Tibial nerve (tissue), 4 donors: ENCODE data around the gene RPTOR. TPM values are rescaled to one million over a fixed set of nuclear protein-coding genes. Genes with fewer than 3 reads are reported as not detected.
A peak's percentile ranks its signal among the peaks of the same experiment; 100 is the strongest.

Experiments
- DNase-seq, 2 donors: peaks; one replicate each; pipeline ENCODE4 v3.0.0-alpha.2; 2019; ENCODE audit warnings: low spot score in 2 of 2
- H3K27ac ChIP-seq, 4 donors: fragments of 200-600 bp; sonication (generic) in 3 of 4; one replicate each; pipeline ENCODE4 v1.5.1; 2017 to 2019; ENCODE audit warnings: mild to moderate bottlenecking in 1 of 4
- H3K27me3 ChIP-seq, 2 donors: fragments of 200-600 bp; sonication (generic) in 1 of 2; one replicate each; pipeline versions ENCODE4 v1.5.1 to v1.6.0; 2017 to 2019
- H3K36me3 ChIP-seq, 3 donors: fragments of 200-600 bp; sonication (generic); one replicate each; pipeline ENCODE4 v1.5.1; 2018 to 2019
- H3K4me1 ChIP-seq, 4 donors: fragments of 200-600 bp; sonication (generic) in 3 of 4; one replicate each; pipeline ENCODE4 v1.5.1; 2017 to 2019
- H3K4me3 ChIP-seq, 4 donors: fragments of 200-600 bp; sonication (generic) in 3 of 4; one replicate each; pipeline ENCODE4 v1.5.1; 2017 to 2019; ENCODE audit warnings: mild to moderate bottlenecking in 1 of 4, moderate library complexity in 1 of 4
- H3K9me3 ChIP-seq, 4 donors: fragments of 200-600 bp; sonication (generic) in 3 of 4; one replicate each; pipeline ENCODE4 v1.5.1; 2017 to 2019
- EP300 ChIP-seq, 2 donors: sonication (generic); formaldehyde crosslinking; IDR thresholded peaks; one replicate each; pipeline ENCODE4 v1.6.1; 2017; ENCODE audit warnings: antibody characterized with exemption in 2 of 2, mild to moderate bottlenecking in 1 of 2
- POLR2A ChIP-seq, 2 donors: fragments of 450-650 bp; IDR thresholded peaks; one replicate each; pipeline ENCODE4 v1.6.1; 2017; ENCODE audit warnings: antibody characterized with exemption in 2 of 2, mild to moderate bottlenecking in 2 of 2, moderate library complexity in 2 of 2
- WGBS, 2 donors: methylation state at CpG; one replicate each; pipeline ENCODE4 v1.1.5; 2018; 5-methylcytosine and 5-hydroxymethylcytosine counted together
- total RNA-seq, 4 donors: library from RNA; depleted of rRNA; stranded (reverse); fragments of >200 nt; gene quantifications; one replicate each; pipeline ENCODE4 v1.1.0, GENCODE V29; 2016
- TF ChIP-seq, protein P1 (sequence below), 5 experiments: fragments of 200-600 bp in 3 of 5; fragments of 450-650 bp in 2 of 5; sonication (generic) in 3 of 5; IDR thresholded peaks; one replicate each; pipeline ENCODE4 v1.5.1; 2016 to 2019; ENCODE audit warnings: antibody characterized with exemption in 5 of 5, mild to moderate bottlenecking in 3 of 5, moderate library complexity in 2 of 5

RPTOR gene
- total RNA-seq, 4 donors from 2014 or later, result 34.7 to 56.4 (median 40.1) TPM

DNA sequence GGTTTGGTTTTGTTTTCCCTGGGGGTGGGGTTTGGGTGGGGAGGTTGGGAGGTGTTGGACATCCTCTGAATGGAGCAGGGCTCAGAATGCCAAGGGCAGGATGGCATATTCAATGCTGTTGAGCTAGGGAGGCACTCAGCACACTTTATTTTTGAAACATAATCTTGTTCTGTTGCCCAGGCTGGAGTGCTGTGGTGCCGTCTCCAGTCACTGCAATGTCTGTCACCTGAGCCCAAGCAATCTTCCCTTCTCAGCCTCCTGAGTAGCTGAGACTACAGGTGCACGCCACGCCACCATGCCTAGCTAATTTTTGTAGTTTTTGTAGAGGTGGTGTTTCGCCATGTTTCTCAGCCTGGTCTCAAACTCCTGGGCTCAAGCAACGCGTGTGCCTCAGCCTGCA lies 186.1 kb downstream of the RPTOR start:
- Histone ChIP-seq H3K4me3 (no peak overlapping the region), H3K27me3 (no peaks in the 10 kb centered on the region), H3K9me3 (no peaks in the 10 kb centered on the region), H3K4me1 (peaks cover 0 to 2% (median 0%) of the 10 kb centered on the region in 4 donors), H3K27ac (no peak overlapping the region), H3K36me3 (peaks cover 0 to 5% (median 0%) of the 10 kb centered on the region in 3 donors)
- no peak for TF ChIP-seq POLR2A (IDR thresholded peaks at IDR 0.05)
- no peak for TF ChIP-seq EP300 (IDR thresholded peaks at IDR 0.05)
- TF ChIP-seq, protein P1, sequence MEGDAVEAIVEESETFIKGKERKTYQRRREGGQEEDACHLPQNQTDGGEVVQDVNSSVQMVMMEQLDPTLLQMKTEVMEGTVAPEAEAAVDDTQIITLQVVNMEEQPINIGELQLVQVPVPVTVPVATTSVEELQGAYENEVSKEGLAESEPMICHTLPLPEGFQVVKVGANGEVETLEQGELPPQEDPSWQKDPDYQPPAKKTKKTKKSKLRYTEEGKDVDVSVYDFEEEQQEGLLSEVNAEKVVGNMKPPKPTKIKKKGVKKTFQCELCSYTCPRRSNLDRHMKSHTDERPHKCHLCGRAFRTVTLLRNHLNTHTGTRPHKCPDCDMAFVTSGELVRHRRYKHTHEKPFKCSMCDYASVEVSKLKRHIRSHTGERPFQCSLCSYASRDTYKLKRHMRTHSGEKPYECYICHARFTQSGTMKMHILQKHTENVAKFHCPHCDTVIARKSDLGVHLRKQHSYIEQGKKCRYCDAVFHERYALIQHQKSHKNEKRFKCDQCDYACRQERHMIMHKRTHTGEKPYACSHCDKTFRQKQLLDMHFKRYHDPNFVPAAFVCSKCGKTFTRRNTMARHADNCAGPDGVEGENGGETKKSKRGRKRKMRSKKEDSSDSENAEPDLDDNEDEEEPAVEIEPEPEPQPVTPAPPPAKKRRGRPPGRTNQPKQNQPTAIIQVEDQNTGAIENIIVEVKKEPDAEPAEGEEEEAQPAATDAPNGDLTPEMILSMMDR (IDR thresholded peaks at IDR 0.05), result no peak
- WGBS, 2 donors, result 87 to 94% methylated on average over 6 of the region's 6 CpGs
- DNase-seq, result no peak

DNA sequence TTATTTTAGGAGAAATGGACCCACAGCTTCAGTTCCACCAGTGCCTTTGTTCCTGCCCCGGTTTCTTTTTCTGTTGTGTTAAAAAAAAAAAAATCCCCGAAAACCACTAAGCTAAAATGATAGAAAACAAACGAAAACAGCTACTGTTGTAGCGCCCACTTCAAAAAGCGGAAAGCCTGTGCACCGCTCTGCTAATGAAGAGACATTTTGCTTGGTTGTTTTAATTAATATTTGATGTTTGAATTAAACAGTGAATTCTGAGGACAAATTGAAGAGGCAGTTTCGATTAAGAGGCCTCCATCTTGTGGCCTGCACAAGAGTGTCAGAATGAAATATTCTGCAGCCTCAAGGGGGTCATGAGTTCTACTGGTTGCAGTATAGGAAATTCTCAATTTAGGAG lies 186.7 kb downstream of the RPTOR start:
- H3K4me3 ChIP-seq, result no peak overlapping the region
- no peaks in the 10 kb centered on the region for H3K27me3 ChIP-seq
- WGBS, 2 donors, result 74 to 86% methylated on average over 7 of the region's 7 CpGs
- no peak overlapping the region for H3K27ac ChIP-seq
- no peaks in the 10 kb centered on the region for H3K9me3 ChIP-seq
- no peaks in the 10 kb centered on the region for H3K4me1 ChIP-seq
- no peak for DNase-seq
- H3K36me3 ChIP-seq, result peaks cover 0 to 7% (median 0%) of the 10 kb centered on the region in 3 donors
- TF ChIP-seq, protein P1 (IDR thresholded peaks at IDR 0.05), result no peak
- no peak for TF ChIP-seq EP300 (IDR thresholded peaks at IDR 0.05)
- no peak for TF ChIP-seq POLR2A (IDR thresholded peaks at IDR 0.05)

DNA sequence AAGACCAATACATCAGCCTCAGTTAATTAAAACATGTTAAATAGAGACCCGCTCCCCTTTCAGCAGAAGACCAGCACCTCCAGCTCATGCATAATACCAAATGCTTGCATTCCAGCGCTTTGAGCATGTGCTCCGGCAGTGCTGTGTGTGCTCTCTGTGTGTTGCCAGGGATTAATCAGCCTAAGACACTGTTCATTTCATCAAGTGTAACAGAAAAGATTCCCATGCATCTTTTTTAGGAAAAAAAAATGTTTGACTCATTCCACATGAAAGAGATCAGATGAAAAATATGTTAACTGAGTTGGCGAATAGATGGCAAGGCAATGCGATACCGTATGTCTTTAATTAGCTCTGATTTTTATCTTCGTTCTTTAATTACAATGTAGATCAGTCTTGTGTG lies 187.6 kb downstream of the RPTOR start:
- DNase-seq, result no peak
- no peaks in the 10 kb centered on the region for H3K4me1 ChIP-seq
- H3K27ac ChIP-seq, result no peak overlapping the region
- H3K27me3 ChIP-seq, result no peaks in the 10 kb centered on the region
- H3K9me3 ChIP-seq, result no peaks in the 10 kb centered on the region
- TF ChIP-seq POLR2A (IDR thresholded peaks at IDR 0.05) (no peak), EP300 (IDR thresholded peaks at IDR 0.05) (no peak)
- TF ChIP-seq, protein P1 (IDR thresholded peaks at IDR 0.05), result no peak
- no peak overlapping the region for H3K4me3 ChIP-seq
- peaks cover 0 to 7% (median 0%) of the 10 kb centered on the region in 3 donors for H3K36me3 ChIP-seq
- 50 to 60% methylated on average over 7 of the region's 7 CpGs for WGBS, 2 donors

DNA sequence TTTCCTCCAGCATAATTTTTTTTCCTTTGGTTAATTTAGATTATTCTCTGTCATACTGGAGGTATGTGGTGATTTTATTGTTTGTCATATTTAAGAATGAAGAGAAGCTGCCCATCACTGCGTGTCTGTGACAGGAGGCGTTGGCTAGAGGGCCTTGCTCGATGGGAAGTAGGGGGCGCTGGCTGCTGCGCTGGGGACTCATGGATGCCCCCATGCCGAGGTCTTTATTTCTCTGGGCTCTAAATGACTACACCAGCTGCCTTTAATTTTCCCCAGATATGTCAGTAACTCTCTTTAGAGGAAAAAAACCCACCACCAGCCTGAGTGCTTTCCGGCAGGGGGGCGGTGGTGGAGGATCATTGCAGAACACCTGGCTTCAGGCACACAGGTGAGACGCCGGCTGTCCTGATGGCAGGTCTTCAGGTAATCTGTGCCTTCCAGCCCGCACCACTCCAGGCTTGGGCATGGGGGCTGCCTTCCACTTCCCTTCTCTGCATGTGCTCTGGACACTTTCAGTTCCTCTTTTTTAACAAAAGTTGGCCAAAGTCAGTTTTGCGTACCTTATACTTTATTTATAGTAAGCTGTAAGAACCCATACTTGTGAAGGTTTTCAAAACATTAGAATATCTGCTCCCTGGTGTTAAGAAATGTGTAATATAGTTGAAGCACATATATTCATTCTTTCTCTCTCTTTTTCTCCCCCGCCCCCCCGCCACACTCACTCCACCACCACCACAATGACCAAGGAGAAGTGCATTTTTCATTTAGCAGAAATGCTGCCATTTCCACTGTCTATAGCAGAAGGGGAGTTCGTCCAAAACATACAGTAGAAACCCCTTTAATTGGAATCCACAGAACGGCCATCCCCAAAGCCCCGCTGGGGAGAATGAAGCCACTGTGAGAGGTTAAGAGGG lies 192.7 kb downstream of the RPTOR start:
- no peak overlapping the region for H3K4me3 ChIP-seq
- no peak for DNase-seq
- no peaks in the 10 kb centered on the region for H3K27me3 ChIP-seq
- no peak for TF ChIP-seq EP300 (IDR thresholded peaks at IDR 0.05)
- TF ChIP-seq, protein P1 (IDR thresholded peaks at IDR 0.05), result no peak
- no peaks in the 10 kb centered on the region for H3K4me1 ChIP-seq
- peaks cover 0 to 7% (median 0%) of the 10 kb centered on the region in 3 donors for H3K36me3 ChIP-seq
- H3K9me3 ChIP-seq, result no peaks in the 10 kb centered on the region
- WGBS, 2 donors, result 78 to 85% methylated on average over 17 of the region's 17 CpGs
- peak overlapping the region in 1 of 4 donors; percentile 27 for H3K27ac ChIP-seq
